Measurements from ENCODE around the gene GDA.

Gene GDA

GRCh38 chr9:72150661-72151060 is 1.4 kb downstream of the GDA start:
- DNase-seq (ENCODE audit: low read depth): no peak

- no peak for DNase-seq (ENCODE audit: low read depth)
Observed at GRCh38 chr9:72151104-72151503, 1.9 kb downstream of the GDA start.

- DNase-seq (ENCODE audit: low read depth): no peak
Observed at GRCh38 chr9:72154468-72155285, 5.4 kb downstream of the GDA start.

- DNase-seq (ENCODE audit: low read depth): no peak
Observed at GRCh38 chr9:72155301-72155700, 6.1 kb downstream of the GDA start.

- no peak for DNase-seq (ENCODE audit: low read depth)
Observed at GRCh38 chr9:72156586-72156985, 7.3 kb downstream of the GDA start.

- DNase-seq (ENCODE audit: low read depth): no peak
Observed at GRCh38 chr9:72158680-72159079, 9.4 kb downstream of the GDA start.

- no peak for DNase-seq (ENCODE audit: low read depth)
Observed at GRCh38 chr9:72160446-72161123, 11.3 kb downstream of the GDA start.

- no peak for DNase-seq (ENCODE audit: low read depth)
Observed at GRCh38 chr9:72165326-72165725, 16.1 kb downstream of the GDA start.

GRCh38 chr9:72165821-72166547 is 16.7 kb downstream of the GDA start:
- DNase-seq (ENCODE audit: low read depth): no peak

- no peak for DNase-seq (ENCODE audit: low read depth)
Observed at GRCh38 chr9:72168075-72168474, 18.8 kb downstream of the GDA start.

- no peak for DNase-seq (ENCODE audit: low read depth)
Observed at GRCh38 chr9:72169178-72169577, 19.9 kb downstream of the GDA start.

GRCh38 chr9:72173080-72173479 is 23.8 kb downstream of the GDA start:
- no peak for DNase-seq (ENCODE audit: low read depth)

GRCh38 chr9:72185561-72185960 is 36.3 kb downstream of the GDA start:
- peak; percentile 31 for DNase-seq (ENCODE audit: low read depth)

GRCh38 chr9:72187121-72187695 is 38.0 kb downstream of the GDA start:
- no peak for DNase-seq (ENCODE audit: low read depth)

GRCh38 chr9:72188232-72188631 is 39.0 kb downstream of the GDA start:
- DNase-seq (ENCODE audit: low read depth): no peak

GRCh38 chr9:72193478-72193881 is 44.2 kb downstream of the GDA start:
- no peak for DNase-seq (ENCODE audit: low read depth)

GRCh38 chr9:72199238-72199637 is 50.0 kb downstream of the GDA start:
- no peak for DNase-seq (ENCODE audit: low read depth)

GRCh38 chr9:72200452-72200851 is 51.2 kb downstream of the GDA start:
- DNase-seq (ENCODE audit: low read depth): no peak

GRCh38 chr9:72202009-72202408 is 52.8 kb downstream of the GDA start:
- DNase-seq (ENCODE audit: low read depth): no peak

- DNase-seq (ENCODE audit: low read depth): peak; percentile 11
Observed at GRCh38 chr9:72203205-72203803, 54.1 kb downstream of the GDA start.

GRCh38 chr9:72204062-72204461 is 54.8 kb downstream of the GDA start:
- no peak for DNase-seq (ENCODE audit: low read depth)

- no peak for DNase-seq (ENCODE audit: low read depth)
Observed at GRCh38 chr9:72205513-72205912, 56.3 kb downstream of the GDA start.

All from HS-5 (cell line).